Endometrial microvascular endothelial cells (primary cell): ENCODE results near the gene UBN1. TPM values are rescaled to one million over a fixed set of nuclear protein-coding genes. Genes with fewer than 3 reads are reported as not detected.
"Not testable (repeated sequence)": the region's sequence is repeated elsewhere in the genome, so short reads cannot be mapped to it uniquely, and the experiment has no call there.

Source experiments
- in situ Hi-C: cut with HindIII; loops from 2 replicates; pipeline ENCODE4 v1.10.0; 2017; ENCODE audit warnings: low sequenced_read_pairs, low pct_unique_long_range_greater_than_20kb; ENCODE audit errors: inconsistent ontology term
- total RNA-seq: library from RNA; depleted of rRNA; stranded (reverse); fragments of >200 nt; gene quantifications from one replicate; pipeline ENCODE4 v1.2.3, GENCODE V29; 2015; ENCODE audit errors: inconsistent ontology term

The UBN1 gene
- total RNA-seq, 1 donor from 2014 or later = 28.2 TPM

DNA sequence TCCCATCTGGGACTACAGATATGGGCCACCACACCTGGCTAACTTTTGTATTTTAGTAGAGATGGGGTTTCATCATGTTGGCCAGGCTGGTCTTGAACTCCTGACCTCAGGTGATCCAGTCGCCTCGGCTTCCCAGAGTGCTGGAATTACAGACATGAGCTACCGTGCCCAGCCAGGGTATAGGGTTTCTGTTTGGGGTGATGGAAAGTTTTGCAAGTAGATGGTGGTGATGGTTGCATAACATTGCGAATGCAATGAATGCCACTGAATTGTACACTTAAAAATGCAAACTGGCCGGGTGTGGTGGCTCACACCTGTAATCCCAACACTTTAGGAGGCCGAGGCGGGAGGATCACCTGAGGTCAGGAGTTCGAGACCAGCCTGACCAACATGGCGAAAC is 49.5 kb downstream of the UBN1 start:
- in situ Hi-C loops = not testable (repeated sequence)

DNA sequence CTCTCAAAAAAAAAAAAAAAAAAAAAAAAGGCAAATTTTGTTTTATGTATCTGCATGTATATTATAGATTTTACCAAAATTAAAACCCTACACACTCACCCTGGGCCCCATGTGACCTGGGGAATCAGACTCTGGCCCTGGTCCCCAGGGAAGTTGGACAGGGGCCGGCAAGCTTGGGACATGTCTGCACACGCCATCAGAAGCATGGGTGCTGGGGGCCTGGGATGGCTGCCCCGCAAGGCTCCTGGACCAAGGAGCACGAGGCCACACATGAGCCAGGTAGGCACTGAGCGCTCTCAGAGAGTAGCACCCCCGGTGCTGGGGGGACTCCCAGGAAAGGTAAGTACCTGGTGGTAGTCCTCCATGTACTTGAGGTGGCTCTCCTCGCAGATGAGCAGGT is 50.0 kb downstream of the UBN1 start:
- in situ Hi-C loops = no loop called here

DNA sequence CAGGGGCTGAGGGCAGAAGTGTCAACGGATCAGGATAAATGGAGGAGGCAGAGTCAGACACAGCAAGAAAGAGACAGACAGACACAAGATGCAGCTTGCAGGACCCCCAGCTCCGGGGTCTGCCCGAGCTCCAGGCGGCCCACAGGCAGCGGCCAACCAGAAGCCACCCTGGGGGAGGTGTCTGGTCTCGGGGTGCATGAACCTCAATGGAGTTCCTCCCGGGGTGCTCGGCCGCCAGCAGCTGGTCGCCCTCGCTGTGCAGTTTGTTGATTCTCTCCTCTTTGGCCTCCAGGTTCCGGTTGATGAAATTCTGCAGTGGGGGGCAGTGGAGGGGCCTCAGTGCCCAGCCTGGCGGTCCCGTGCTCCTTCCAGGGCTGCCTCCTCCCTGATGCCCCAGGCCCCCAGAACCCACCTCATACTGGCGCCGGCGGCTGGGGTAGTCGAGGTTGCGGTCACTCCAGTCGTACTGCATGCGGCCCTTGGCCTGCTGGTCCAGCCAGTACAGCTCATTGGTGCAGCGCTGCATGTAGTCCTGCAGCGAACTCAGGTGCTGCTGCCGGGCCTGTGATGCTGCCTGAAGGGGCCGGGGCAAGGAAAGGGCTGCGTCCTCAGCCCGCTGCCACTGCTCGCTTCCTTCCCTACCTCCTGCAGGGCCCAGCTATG is 51.7 kb downstream of the UBN1 start:
- in situ Hi-C loops = no loop called here

DNA sequence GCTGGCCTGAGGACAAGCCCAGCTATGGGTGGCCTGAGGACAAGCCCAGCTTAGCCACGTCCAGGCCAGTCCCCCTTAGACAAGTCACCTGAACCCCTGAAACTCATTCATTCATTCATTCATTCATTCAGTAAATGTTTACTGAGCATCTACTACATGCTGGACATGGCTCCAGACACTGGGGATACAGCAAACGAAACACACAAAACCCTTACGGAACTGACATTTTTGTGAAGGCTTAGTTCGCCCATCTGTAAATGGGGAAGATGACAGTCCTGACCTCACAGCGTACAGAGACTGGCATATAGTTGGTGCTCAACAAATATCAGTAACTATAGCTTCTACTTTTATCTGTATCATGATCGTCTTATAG is 52.2 kb downstream of the UBN1 start:
- in situ Hi-C loops = no loop called here

DNA sequence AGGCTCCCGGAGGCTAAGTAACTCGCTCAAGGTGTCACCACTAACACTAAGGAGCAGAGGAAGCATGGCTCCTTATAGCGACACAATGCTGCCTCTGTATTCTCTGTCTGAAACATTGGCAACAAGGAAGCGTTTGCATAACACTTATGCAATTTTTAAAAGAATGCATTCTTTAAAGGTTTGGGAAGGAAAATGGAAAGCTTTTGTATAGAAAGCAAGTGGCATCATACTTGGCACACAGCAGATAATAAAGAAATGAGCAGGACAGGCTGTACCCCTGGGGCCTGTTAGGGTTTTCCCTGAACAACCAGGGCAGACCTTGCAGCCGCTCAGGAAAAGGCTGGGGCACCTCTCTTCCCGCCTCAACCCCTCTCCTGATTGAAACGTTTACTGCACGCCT is 52.8 kb downstream of the UBN1 start:
- in situ Hi-C loops = no loop called here

DNA sequence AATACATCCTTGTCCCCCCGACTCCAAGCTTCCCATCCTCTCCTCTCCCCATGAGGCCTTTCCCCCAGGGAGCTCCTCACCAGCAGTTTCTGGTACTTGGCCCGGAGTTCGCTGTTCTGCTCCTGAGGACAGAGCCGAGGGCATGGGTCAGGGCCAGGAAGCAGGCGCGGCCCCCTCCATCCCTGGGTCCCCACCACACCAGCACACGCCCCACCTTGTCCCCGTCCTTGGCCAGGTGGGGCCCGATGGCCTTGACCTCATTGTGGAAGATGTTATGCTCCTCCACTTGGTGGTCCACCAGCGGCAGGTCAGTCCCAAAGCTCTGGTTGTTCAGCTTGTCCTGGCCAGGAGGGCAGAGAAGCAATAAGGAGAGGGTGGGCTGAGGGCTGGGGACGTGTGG is 53.5 kb downstream of the UBN1 start:
- in situ Hi-C loops = no loop called here

DNA sequence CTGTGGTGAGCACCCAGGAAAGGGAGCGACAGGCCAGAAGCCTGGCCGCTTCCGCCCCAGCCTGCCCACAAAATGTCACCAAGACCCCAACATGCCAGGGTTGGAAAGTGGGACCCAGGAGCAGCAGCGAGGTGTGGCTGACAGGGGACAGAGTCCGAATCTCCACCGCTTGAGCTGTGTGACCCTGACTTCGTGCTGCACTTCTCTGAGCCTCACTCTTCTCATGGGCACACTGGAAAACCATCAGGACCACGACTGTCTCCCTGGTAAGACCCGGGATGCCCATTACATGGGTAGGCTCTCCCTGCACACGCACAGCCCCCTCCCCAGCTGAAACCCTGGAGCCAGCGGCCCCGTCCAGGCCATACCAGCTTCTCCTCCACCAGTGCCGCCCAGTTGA is 54.8 kb downstream of the UBN1 start:
- in situ Hi-C loops = no loop called here

DNA sequence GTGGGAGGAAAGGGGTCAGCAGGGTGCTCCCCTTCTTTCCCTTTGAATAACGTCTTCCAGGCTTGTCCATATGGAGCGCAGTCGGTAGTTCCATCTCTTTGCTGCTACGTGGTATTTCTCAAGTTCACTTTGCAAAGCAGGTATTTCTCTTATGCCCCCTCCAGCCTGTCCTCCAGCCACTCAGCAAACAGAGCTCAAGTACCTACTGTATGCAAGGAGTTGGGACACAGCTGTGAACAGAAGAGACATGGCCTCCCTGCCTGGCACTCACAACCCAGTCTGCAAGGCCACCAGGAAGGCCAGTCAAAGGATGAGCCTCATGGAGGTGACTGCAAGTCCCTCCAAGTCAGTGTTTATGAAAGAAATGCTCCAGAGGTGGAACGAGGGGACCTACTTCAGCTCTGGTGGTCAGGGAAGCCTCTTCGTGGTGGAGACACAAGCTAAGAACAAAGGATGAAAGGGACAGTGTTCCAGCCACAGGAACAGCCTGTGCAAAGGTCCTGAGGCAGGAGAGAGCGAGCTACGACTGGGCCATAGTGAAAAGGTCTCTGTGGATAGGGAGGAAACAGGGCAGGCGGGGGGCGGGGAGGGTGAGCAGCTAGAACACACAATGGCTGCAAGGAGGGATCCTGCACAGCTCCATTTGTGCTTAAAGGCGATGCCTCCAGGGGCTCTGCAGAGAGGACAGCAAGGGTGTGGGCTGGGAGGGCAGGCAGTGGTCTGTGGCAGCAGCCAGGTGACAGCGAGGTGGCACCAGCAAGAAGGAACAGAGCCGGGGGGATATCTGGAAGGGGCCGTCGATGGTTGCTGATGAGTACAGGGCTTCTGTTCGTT is 57.0 kb downstream of the UBN1 start:
- in situ Hi-C loops = no loop called here

DNA sequence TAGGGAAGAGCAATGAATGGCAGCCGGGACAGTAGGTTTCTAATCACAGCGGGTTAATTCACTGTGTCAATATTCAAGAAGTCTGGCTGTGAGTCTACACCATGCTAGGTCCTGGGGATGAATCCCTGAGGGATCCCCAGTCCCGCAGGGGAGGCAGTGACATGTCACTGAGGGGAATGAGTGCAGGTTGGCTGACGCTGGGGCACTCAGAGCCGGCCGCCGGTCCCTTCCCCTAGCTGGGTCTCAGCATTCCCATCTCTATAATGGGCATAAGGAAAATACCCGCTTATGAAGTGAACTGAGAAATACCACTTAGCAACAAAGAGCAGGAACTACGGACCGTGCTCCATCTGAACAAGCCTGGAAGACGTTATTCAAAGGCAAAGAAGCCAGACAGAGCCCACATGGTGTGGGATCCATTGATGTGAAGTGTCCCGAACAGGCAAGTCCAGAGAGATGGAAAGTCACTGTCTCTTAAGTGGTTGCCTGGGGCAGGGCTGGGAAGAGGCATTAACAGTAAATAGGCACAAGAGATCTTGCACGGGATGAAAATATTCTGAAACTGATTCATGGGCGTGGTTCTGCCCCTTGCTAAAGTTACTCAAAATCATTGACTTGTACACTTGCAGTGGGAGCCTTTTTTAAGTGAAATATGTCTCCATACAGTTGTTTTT is 57.8 kb downstream of the UBN1 start:
- in situ Hi-C loops = no loop called here

DNA sequence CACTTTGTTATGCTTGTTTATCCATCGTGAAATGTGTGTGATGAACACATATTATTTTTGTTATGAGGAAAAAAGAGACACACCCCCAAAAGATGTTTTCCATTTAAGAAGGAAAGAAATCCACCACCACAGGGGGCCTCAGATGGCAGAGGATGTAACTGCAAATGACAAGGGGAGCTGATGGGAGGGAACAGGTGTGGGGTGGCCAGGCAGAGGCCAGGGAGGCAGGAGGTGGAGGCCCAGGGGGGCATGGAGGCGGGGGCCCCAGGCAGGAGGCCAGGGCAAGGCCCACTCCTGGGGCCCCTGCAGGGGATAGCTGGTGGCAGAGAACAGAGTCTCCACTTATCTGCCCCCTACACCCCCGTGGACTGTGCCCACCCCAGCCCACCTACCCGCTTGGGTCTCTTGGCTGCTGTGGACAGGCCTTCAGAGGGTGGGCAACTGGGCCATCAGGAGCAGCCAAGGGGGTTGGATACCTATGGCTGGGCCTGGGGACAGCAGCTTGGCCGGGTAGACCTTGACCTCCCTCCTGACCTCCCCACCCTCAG is 61.6 kb downstream of the UBN1 start:
- in situ Hi-C loops = no loop called here

DNA sequence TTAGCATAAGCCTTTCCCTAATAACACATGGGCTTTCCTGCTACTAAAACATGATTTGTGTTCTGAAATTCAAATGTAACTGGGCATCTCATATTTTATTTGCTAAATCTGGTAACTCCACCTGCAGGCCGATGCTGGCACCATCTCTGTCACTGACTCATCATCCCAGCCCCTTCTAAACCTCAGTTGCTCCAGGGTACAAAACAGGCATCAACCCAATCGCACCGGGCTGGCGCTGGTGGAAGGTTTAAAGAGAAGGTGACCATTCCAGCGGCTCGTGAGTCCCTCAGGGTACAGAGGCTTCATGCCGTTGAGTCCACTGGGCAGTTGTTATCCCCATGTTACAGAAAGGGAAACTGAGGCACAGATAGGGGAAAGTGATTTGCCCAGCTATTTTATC is 62.5 kb downstream of the UBN1 start:
- in situ Hi-C loops = no loop called here

DNA sequence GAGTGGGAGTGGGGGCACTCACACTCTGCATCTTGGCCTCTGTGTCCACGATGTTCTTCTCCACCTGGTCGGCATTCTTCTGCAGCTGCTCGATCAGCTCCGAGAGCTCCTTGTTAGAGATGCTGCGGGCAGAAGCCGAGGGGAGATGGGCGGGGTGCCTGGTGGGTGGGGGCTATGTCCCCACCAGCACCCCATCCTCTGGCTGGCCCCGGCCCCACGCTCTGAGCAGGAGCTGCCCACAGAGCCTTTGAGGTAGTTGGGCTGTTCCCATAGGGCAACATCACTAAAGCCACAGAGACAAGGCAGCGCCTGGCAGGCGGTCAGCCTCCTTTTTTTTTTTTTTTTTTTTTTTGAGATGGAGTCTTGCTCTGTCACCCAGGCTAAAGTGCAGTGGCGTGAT is 63.5 kb downstream of the UBN1 start:
- in situ Hi-C loops = no loop called here

DNA sequence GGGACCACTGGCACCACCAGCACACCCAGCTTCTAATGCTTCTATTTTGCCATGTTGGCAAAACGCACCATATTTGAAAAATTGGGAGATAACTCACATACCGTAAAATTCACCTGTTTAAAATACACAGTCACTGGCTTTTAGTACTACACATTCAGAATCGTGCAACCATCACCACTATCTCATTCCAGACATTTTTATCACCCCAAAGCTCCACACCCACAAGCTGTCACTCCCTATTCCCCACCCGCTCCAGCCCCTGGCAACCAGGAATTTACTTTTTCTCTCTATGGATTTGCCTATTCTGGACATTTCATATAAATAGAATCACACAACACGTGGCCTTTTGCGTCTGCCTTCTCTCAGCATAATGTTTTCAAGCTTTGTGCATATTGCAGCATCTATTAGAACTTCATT is 64.7 kb downstream of the UBN1 start:
- in situ Hi-C loops = no loop called here

DNA sequence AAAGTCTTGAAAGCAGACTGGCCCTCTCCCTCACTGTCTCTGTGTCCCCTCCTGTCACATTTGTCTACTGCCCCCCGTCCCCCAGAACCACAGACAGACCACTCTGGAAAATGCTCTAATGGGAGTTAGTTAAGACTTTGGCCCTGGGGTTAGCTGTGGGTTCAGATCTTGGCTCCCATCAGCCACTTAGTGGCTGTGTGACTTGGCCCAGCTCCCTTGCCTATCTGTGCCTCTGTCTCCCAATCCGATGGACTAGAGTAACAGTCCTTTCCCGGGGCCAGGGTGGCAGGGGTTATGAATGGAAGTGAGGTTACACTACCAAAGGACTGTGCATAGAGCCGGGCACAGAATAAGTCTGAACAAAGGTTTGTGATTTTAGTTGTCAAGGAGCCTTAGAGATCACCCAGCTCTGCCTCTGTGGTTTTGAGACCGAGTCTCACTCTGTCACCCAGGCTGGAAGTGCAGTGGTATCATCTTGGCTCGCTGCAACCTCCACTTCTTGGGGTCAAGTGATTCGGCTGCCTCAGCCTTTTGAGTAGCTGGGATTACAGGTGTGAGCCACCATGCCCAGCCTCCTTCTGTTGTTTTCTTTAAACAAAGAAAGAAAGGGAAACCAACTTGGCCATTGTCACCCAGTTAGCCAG is 66.0 kb downstream of the UBN1 start:
- in situ Hi-C loops = no loop called here

DNA sequence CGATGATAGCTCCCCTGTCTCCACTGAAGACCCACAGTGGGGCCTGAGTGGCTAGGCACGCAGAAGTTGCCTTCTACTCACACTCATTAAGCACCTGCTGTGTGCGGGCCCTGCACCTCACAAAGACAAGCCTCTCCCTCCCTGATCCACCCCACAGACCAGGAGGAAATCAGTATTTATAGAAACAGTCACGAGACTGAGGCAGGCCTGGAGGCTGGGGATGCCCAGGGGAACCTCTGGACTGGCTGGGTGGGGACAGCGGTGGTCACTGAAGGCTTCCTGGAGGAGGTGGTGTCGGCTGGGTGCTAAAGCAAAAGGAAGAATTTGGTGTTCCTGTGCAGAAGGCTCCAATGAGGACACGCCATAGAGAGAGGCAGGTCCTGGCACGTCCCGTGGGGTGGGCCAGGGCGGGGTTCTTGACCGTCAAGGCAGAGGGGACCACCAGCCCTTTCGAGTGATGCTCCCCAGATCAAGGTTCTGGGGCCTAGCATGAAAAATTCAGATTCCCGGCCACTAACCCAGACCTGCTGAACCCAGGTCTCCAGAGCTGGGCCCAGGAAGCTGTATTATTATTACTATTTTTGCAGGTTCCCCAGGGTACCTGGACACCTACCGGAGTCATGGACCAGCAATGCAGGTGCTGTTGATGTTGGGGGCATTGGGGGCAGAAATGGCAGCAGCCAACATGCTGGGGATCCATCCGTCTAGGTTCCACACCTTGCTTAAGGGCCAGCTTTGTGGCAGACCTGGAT is 66.7 kb downstream of the UBN1 start:
- in situ Hi-C loops = no loop called here

DNA sequence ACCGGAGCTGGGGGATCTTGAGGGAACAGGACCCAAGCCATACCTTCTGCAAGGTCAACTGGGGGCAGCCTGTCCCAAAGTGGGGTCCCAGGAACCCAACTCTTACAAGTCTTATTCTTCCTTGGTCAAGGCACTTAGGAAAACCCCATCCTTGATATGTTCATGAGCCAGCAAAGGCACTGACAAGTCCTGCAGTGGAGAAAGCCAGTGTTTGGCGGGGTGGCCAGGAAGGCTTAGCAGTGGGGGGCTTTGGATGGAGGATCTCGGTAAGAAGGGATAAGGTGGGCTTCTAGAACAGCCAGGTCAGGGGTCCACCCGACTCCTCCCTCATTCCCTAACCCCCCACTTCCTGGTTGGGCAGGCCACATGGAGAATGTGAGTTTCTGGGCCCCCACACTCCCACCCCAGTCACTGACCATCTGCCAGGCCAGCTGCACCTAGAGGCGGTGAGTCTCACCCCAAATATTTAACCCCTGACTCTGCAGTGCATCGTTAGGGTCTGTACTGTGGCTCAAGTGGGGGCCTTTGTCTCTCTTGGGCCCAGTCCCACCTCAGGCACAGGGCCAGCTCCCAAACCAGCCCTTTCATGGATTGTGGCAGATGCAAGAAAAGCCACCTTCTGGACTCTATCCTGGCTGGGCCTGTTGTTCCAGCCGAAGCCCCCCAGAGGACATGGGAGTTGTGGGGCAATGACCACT is 67.4 kb downstream of the UBN1 start:
- in situ Hi-C loops = no loop called here

DNA sequence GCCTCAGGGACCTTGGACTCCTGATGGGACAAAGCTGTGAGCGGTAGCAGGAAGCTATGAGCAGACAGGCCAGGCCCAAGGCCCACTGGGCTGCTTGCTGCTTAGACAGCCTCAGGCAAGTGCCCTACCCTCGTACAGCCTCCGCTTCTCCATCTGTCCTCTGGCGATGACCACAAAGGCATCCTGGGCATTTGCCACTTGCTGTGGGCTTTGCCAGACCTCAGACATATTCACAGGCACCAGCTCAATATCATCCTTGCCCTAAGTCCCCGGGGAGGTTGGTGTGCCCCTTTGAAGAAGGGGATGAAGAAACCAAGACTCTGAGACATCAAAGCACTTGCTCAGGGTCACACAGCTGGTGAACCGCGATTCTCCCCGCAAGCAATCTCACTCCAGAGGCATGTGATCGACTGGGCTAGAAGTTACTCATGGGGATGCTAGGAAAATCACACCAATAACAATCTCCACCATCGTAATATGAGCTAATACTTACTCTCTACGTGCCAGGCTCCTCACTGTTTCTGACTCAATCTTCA is 68.0 kb downstream of the UBN1 start:
- in situ Hi-C loops = no loop called here

DNA sequence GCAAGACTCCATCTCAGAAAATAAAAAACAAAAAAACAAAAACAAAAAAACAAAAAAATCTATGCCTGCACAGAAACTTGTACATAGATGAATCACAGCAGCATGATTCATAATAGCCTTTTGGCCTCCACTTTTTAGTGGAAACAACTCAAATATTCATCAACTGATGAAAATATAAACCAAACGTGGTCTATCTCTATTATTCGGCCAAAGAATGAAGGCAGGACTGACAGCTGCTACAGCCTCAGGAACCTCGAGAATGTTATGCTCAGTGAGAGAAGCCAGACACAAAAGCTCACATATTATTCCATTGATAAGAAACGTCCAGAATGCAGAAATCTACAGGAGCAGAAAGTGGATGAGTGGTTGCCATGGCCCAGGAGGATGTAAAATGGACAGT is 69.8 kb downstream of the UBN1 start:
- in situ Hi-C loops = no loop called here
